GM12878 (cell line): ENCODE measurements around the gene PLAGL2. TPM values are rescaled to one million over a fixed set of nuclear protein-coding genes. Genes with fewer than 3 reads are reported as not detected.

ENCODE experiments used
- ATAC-seq: fragments of 200-7000 bp; cut with Tn5 transposase; 3 replicates; pipeline ENCODE4 v1.9.1; 2020; ENCODE audit warnings: mild to moderate bottlenecking, moderate library complexity
- BruUV-seq: library from RNA; stranded (reverse); fragments of 400-500 nt; replicated peaks from 2 replicates; lab custom pipeline; 2021; lab: Mats Ljungman, UMichigan
- CTCF ChIA-PET: fragments of 300-600 bp; sonication (Branson Sonifier 250); formaldehyde crosslinking; extraction: SDS; loops from one replicate; lab custom pipeline; 2021; ENCODE audit warnings: inconsistent platforms; lab: Yijun Ruan, JAX
- POLR2A ChIA-PET: fragments of 350-600 bp; formaldehyde crosslinking; extraction: SDS; loops from one replicate; lab custom pipeline; 2021; ENCODE audit warnings: inconsistent platforms; lab: Charles Lee
- RAD21 ChIA-PET: fragments of 300-600 bp; sonication (Branson Sonifier 250); formaldehyde crosslinking; loops from one replicate; lab custom pipeline; 2023; ENCODE audit warnings: antibody characterized with exemption; ENCODE audit not compliant: unreplicated experiment; lab: Charles Lee
- SMC1A ChIA-PET: fragments of 300-600 bp; sonication (Branson Sonifier 250); formaldehyde crosslinking; loops from one replicate; lab custom pipeline; 2023; ENCODE audit not compliant: unreplicated experiment, uncharacterized antibody; lab: Charles Lee
- DNase-seq: peaks from one replicate; pipeline ENCODE4 v3.0.0-alpha.2; 2011; ENCODE audit warnings: low read depth, low spot score
- FAIRE-seq: peaks from 3 replicates; lab custom pipeline; 2011; peaks lifted over from hg19 to GRCh38; lab: Jason Lieb, UNC
- H2AFZ ChIP-seq: 2 replicates; pipeline ENCODE4 v1.6.0; 2011; ENCODE audit warnings: low read depth, low read length, control low read depth; ENCODE audit not compliant: control insufficient read depth
- H3K27ac ChIP-seq: 2 replicates; pipeline ENCODE4 v1.5.1; 2011; ENCODE audit warnings: control low read depth; ENCODE audit not compliant: control insufficient read depth, insufficient read depth
- H3K27me3 ChIP-seq, 2 experiments: replicated peaks in 1 of 2; 2 replicates each; pipeline versions ENCODE4 v1.6.0 to v1.6.1; 2011; ENCODE audit warnings: low read length in 1 of 2; ENCODE audit not compliant: control insufficient read depth in 2 of 2, insufficient read depth in 2 of 2
- H3K36me3 ChIP-seq, 2 experiments: 2 replicates each; pipeline ENCODE4 v1.5.1; 2011; ENCODE audit warnings: low read length in 1 of 2; ENCODE audit not compliant: control insufficient read depth in 2 of 2, insufficient read depth in 2 of 2
- H3K4me1 ChIP-seq: 2 replicates; pipeline ENCODE4 v1.6.1; 2011; ENCODE audit warnings: mild to moderate bottlenecking, low read length, moderate library complexity, mixed read lengths; ENCODE audit not compliant: control insufficient read depth, insufficient read depth
- H3K4me2 ChIP-seq: 2 replicates; pipeline ENCODE4 v1.6.0; 2011; ENCODE audit warnings: control low read depth; ENCODE audit not compliant: control insufficient read depth, insufficient read depth
- H3K4me3 ChIP-seq: fragments of 200-600 bp; sonication (generic); 2 replicates; pipeline ENCODE4 v1.5.1; 2016
- H3K79me2 ChIP-seq: 2 replicates; pipeline ENCODE4 v1.6.0; 2011; ENCODE audit warnings: low read length; ENCODE audit not compliant: control insufficient read depth, insufficient read depth
- H3K9ac ChIP-seq: 2 replicates; pipeline ENCODE4 v1.8.0; 2011; ENCODE audit warnings: low read length, control low read depth, mixed read lengths; ENCODE audit not compliant: control insufficient read depth, insufficient read depth
- H3K9me3 ChIP-seq: replicated peaks from 3 replicates; pipeline ENCODE4 v1.5.1; 2011; ENCODE audit warnings: mild to moderate bottlenecking, low read length; ENCODE audit not compliant: control insufficient read depth, insufficient read depth
- H4K20me1 ChIP-seq: 2 replicates; pipeline ENCODE4 v1.6.0; 2011; ENCODE audit not compliant: control insufficient read depth, insufficient read depth
- ASH2L ChIP-seq: fragments of 300-600, 200-600 bp; sonication (generic); IDR thresholded peaks from 2 replicates; pipeline ENCODE4 v1.6.1; 2017; ENCODE audit warnings: low read depth, mild to moderate bottlenecking, borderline replicate concordance
- CHD1 ChIP-seq: IDR thresholded peaks from 2 replicates; pipeline ENCODE4 v1.6.1; 2012; ENCODE audit warnings: low read depth, low read length, improper control_type of control experiment
- DPF2 ChIP-seq: fragments of 450-650 bp; IDR thresholded peaks from 2 replicates; pipeline ENCODE4 v1.6.1; 2017; ENCODE audit warnings: mild to moderate bottlenecking
- HDGF ChIP-seq: fragments of 450-650 bp; IDR thresholded peaks from 2 replicates; pipeline ENCODE4 v1.6.1; 2016; ENCODE audit warnings: antibody characterized with exemption
- MEF2A ChIP-seq: IDR thresholded peaks from 2 replicates; pipeline ENCODE4 v1.6.1; 2011; ENCODE audit warnings: low read depth, mild to moderate bottlenecking, low read length, moderate library complexity; ENCODE audit not compliant: insufficient read depth
- MEF2B ChIP-seq: fragments of 450-650 bp; IDR thresholded peaks from 2 replicates; pipeline ENCODE4 v1.6.1; 2018; ENCODE audit warnings: mild to moderate bottlenecking, moderate library complexity; ENCODE audit not compliant: partially characterized antibody, poor library complexity, severe bottlenecking
- MTA3 ChIP-seq: IDR thresholded peaks from 2 replicates; pipeline ENCODE4 v1.6.1; 2012; ENCODE audit warnings: low read length, inconsistent platforms, borderline replicate concordance
- NFIC ChIP-seq: IDR thresholded peaks from 2 replicates; pipeline ENCODE4 v1.6.1; 2012; ENCODE audit warnings: low read depth, mild to moderate bottlenecking, inconsistent platforms, low read length, moderate library complexity
- POLR2AphosphoS5 ChIP-seq: IDR thresholded peaks from 2 replicates; pipeline ENCODE4 v1.6.1; 2011; ENCODE audit warnings: mild to moderate bottlenecking, low read length, inconsistent platforms
- POU2F2 ChIP-seq: IDR thresholded peaks from 3 replicates; pipeline ENCODE4 v1.6.1; 2011; ENCODE audit warnings: low read depth, mild to moderate bottlenecking, low read length, borderline replicate concordance
- RB1 ChIP-seq: fragments of 450-650 bp; formaldehyde crosslinking; IDR thresholded peaks from 2 replicates; pipeline ENCODE4 v1.6.1; 2017; ENCODE audit warnings: mild to moderate bottlenecking, borderline replicate concordance
- STAT3 ChIP-seq: IDR thresholded peaks from 2 replicates; pipeline ENCODE4 v1.6.1; 2011; ENCODE audit warnings: low read depth, low read length, improper control_type of control experiment
- WGBS: methylation state at CpG from one replicate; pipeline ENCODE4 v1.1.6; 2016; ENCODE audit warnings: low lambda C conversion rate; ENCODE audit not compliant: insufficient replicate concordance, insufficient coverage; ENCODE audit errors: missing lambda C conversion rate; 5-methylcytosine and 5-hydroxymethylcytosine counted together
- in situ Hi-C: fragments of 300-500 bp; cut with MboI; formaldehyde crosslinking; loops from 9 replicates; pipeline ENCODE4 v1.14.3; 2018; ENCODE audit warnings: mixed read lengths
- intact Hi-C: fragments of 100-400 bp; cut with micrococcal nuclease; formaldehyde crosslinking; loops from one replicate; pipeline ENCODE4 v1.14.2; 2022; ENCODE audit not compliant: unreplicated experiment
- polyA plus RNA-seq, 11 experiments: library from polyadenylated mRNA; depleted of rRNA in 4 of 11; unstranded in 6 of 11; stranded (reverse) in 5 of 11; fragments of >200 nt; fragmentation: Nextera tagmentation in 4 of 11; fragmentation: Illumina TruSeq in 1 of 11; extraction: Ambion mirVana in 4 of 11; extraction: Trizol in 1 of 11; gene quantifications; 1 replicate in 1 of 11; 2 replicates in 10 of 11; pipeline versions ENCODE4 v1.2.1 to v1.2.3, GENCODE V29; 2011 to 2016; ENCODE audit warnings: inconsistent platforms in 2 of 11, missing spikeins in 2 of 11, low read depth in 1 of 11
- total RNA-seq, 4 experiments: library from RNA; depleted of rRNA in 3 of 4; stranded (reverse); fragments of >200 nt in 3 of 4; fragmentation: Illumina TruSeq in 1 of 4; extraction: Trizol in 1 of 4; gene quantifications; 2 replicates each; pipeline versions ENCODE4 v1.2.1 to v1.2.3, GENCODE V29; 2013 to 2021
- TF ChIP-seq, protein P1 (sequence below): fragments of 450-650 bp; IDR thresholded peaks from 2 replicates; pipeline ENCODE4 v1.6.1; 2016; ENCODE audit warnings: mild to moderate bottlenecking, moderate library complexity, borderline replicate concordance
- TF ChIP-seq, protein P2 (sequence below): fragments of 450-650 bp; IDR thresholded peaks from 2 replicates; pipeline ENCODE4 v1.6.1; 2016; ENCODE audit warnings: mild to moderate bottlenecking
- TF ChIP-seq, protein P3 (sequence below): fragments of 450-650 bp; IDR thresholded peaks from 2 replicates; pipeline ENCODE4 v1.6.1; 2017; ENCODE audit warnings: mild to moderate bottlenecking, low read depth, inconsistent platforms; ENCODE audit not compliant: poor library complexity, severe bottlenecking

The PLAGL2 gene
- total and polyA plus RNA-seq, 10 of the 15 experiments (the other 5 are each of a cell fraction or from before 2014, with no cell fraction given) = 4.4 to 32.3 (median 13.3) TPM

DNA sequence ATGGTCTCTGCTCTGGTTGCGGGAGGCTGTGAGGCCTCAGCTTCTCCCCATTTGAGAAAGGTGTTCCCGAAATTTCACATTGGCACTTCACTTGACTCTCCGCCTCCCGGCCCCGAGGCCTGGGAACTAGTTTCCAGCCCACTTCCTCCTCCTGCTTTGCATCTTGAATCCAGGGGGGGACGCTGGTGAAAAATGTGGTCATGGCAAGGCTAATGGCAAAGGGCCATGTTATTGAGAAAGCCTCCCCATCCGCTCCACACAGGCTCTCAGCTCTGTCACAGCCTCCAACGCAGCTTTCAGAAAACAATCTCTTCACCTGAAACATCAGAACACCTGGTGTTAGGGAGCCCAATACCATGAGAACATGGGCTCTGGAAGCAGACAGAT lies 5.6 kb downstream of the PLAGL2 start (continued):
- TF ChIP-seq POU2F2 = no peak

DNA sequence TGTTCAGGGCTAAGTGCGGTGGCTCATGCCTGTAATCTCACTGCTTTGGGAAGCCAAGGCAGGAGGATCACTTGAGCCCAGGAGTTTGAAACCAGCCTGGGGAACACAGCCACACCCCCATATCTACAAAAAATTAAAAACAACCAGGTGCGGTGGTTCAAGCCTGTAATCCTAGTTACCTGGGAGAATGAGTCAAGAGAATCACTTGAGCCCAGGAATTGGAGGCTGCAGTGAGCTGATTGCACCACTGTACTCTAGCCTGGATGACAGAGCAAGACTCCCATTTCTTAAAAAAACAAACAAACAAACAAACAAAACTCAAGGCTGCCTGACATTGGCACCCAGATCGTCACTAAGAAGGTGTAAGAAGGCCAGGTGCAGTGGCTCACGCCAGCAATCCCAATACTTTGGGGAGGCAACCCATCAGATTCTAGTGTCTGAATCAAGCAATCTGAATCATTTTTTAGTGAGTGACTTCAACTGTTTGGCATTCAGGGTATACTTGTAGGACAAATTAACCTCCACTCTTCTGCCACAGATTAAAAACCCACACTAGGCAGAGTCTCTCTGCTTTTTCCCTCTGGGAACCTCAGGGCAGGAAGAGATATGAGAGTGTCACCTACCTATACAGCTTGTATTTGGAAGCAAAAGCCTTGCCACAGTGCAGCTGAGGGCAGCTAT lies 6.1 kb downstream of the PLAGL2 start:
- peaks cover 58% of the 10 kb centered on the region for H3K79me2 ChIP-seq
- peaks cover 17% of the 10 kb centered on the region for H3K4me1 ChIP-seq
- in situ Hi-C loops = no loop called here
- DNase-seq (no peak), FAIRE-seq (no peak), ATAC-seq (no peak)
- ChIA-PET SMC1A (interaction anchor here (1.0 to 1.1 kb wide), 2 partner anchors 10 to 54 kb away, joined by 3 to 5 read pairs; no protein-coding TSS in a partner anchor), RAD21 (interaction anchor here (0.6 kb wide), 1 partner anchor 84 kb away, joined by 4 read pairs; no protein-coding TSS in a partner anchor), POLR2A (no interaction called here), CTCF (interaction anchor here (1.9 kb wide), 2 partner anchors 12 to 284 kb away, joined by 4 to 5 read pairs; no protein-coding TSS in a partner anchor)
- H3K27ac ChIP-seq = no peak overlapping the region
- no peaks in the 10 kb centered on the region; the same call in 1 of the 2 replicates for H4K20me1 ChIP-seq
- H3K36me3 ChIP-seq = peaks cover 14 to 38% of the 10 kb centered on the region in 2 experiments
- no peak overlapping the region for H3K4me2 ChIP-seq
- H2AFZ ChIP-seq = no peak overlapping the region
- H3K9ac ChIP-seq = no peak overlapping the region
- no peak overlapping the region for H3K4me3 ChIP-seq
- no peaks in the 10 kb centered on the region for H3K27me3 ChIP-seq
- intact Hi-C loops = no loop called here
- 98% methylated on average over 4 of the region's 4 CpGs for WGBS
- no TSS peak for BruUV-seq
- no peaks in the 10 kb centered on the region for H3K9me3 ChIP-seq
- TF ChIP-seq, protein P1, sequence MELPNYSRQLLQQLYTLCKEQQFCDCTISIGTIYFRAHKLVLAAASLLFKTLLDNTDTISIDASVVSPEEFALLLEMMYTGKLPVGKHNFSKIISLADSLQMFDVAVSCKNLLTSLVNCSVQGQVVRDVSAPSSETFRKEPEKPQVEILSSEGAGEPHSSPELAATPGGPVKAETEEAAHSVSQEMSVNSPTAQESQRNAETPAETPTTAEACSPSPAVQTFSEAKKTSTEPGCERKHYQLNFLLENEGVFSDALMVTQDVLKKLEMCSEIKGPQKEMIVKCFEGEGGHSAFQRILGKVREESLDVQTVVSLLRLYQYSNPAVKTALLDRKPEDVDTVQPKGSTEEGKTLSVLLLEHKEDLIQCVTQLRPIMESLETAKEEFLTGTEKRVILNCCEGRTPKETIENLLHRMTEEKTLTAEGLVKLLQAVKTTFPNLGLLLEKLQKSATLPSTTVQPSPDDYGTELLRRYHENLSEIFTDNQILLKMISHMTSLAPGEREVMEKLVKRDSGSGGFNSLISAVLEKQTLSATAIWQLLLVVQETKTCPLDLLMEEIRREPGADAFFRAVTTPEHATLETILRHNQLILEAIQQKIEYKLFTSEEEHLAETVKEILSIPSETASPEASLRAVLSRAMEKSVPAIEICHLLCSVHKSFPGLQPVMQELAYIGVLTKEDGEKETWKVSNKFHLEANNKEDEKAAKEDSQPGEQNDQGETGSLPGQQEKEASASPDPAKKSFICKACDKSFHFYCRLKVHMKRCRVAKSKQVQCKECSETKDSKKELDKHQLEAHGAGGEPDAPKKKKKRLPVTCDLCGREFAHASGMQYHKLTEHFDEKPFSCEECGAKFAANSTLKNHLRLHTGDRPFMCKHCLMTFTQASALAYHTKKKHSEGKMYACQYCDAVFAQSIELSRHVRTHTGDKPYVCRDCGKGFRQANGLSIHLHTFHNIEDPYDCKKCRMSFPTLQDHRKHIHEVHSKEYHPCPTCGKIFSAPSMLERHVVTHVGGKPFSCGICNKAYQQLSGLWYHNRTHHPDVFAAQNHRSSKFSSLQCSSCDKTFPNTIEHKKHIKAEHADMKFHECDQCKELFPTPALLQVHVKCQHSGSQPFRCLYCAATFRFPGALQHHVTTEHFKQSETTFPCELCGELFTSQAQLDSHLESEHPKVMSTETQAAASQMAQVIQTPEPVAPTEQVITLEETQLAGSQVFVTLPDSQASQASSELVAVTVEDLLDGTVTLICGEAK = no peak
- TF ChIP-seq, protein P2, sequence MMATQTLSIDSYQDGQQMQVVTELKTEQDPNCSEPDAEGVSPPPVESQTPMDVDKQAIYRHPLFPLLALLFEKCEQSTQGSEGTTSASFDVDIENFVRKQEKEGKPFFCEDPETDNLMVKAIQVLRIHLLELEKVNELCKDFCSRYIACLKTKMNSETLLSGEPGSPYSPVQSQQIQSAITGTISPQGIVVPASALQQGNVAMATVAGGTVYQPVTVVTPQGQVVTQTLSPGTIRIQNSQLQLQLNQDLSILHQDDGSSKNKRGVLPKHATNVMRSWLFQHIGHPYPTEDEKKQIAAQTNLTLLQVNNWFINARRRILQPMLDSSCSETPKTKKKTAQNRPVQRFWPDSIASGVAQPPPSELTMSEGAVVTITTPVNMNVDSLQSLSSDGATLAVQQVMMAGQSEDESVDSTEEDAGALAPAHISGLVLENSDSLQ = no peak
- no peak for TF ChIP-seq MEF2A
- TF ChIP-seq NFIC = no peak
- no peak for TF ChIP-seq MTA3
- TF ChIP-seq CHD1 = no peak
- no peak for TF ChIP-seq POLR2AphosphoS5
- TF ChIP-seq MEF2B = no peak
- no peak for TF ChIP-seq RB1
- TF ChIP-seq, protein P3, sequence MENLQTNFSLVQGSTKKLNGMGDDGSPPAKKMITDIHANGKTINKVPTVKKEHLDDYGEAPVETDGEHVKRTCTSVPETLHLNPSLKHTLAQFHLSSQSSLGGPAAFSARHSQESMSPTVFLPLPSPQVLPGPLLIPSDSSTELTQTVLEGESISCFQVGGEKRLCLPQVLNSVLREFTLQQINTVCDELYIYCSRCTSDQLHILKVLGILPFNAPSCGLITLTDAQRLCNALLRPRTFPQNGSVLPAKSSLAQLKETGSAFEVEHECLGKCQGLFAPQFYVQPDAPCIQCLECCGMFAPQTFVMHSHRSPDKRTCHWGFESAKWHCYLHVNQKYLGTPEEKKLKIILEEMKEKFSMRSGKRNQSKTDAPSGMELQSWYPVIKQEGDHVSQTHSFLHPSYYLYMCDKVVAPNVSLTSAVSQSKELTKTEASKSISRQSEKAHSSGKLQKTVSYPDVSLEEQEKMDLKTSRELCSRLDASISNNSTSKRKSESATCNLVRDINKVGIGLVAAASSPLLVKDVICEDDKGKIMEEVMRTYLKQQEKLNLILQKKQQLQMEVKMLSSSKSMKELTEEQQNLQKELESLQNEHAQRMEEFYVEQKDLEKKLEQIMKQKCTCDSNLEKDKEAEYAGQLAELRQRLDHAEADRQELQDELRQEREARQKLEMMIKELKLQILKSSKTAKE = no peak
- TF ChIP-seq ASH2L = no peak
- no peak for TF ChIP-seq HDGF
- no peak for TF ChIP-seq DPF2
- no peak for TF ChIP-seq STAT3
